GM23338 (cell line): ENCODE results near the gene ARHGAP30.

Experiments
- CREB1 ChIP-seq: fragments of 250-450 bp; sonication (Bioruptor Pico); IDR thresholded peaks from 2 replicates; pipeline ENCODE4 v1.5.0; 2020; ENCODE audit warnings: low read depth, mild to moderate bottlenecking, moderate library complexity
- ETS1 ChIP-seq: IDR thresholded peaks from 2 replicates; pipeline ENCODE4 v1.6.1; 2016; ENCODE audit warnings: antibody characterized with exemption
- EZH2 ChIP-seq: fragments of 200-600 bp; sonication (generic); IDR thresholded peaks from one replicate; pipeline ENCODE4 v1.8.0; 2017; ENCODE audit warnings: antibody characterized with exemption, mild to moderate bottlenecking, low read depth; ENCODE audit not compliant: unreplicated experiment
- EZH2phosphoT487 ChIP-seq: fragments of 200-600 bp; sonication (generic); IDR thresholded peaks from one replicate; pipeline ENCODE4 v1.8.1; 2018; ENCODE audit warnings: antibody characterized with exemption; ENCODE audit not compliant: unreplicated experiment
- JUNB ChIP-seq: IDR thresholded peaks from one replicate; pipeline ENCODE4 v1.6.1; 2016; ENCODE audit warnings: antibody characterized with exemption; ENCODE audit not compliant: unreplicated experiment
- NANOG ChIP-seq: IDR thresholded peaks from 2 replicates; pipeline ENCODE4 v1.6.1; 2016; ENCODE audit warnings: antibody characterized with exemption, borderline replicate concordance
- POLR2AphosphoS5 ChIP-seq: IDR thresholded peaks from 2 replicates; pipeline ENCODE4 v1.6.1; 2016; ENCODE audit warnings: antibody characterized with exemption, low read depth
- REST ChIP-seq: IDR thresholded peaks from one replicate; pipeline ENCODE4 v1.6.1; 2018; ENCODE audit warnings: antibody characterized with exemption; ENCODE audit not compliant: unreplicated experiment
- TF ChIP-seq, protein P1 (sequence below), 2 experiments: fragments of 200-600 bp in 1 of 2; sonication (generic) in 1 of 2; conservative IDR thresholded peaks; 2 replicates each; pipeline versions ENCODE4 v1.5.1 to v1.6.1; 2016 to 2017; ENCODE audit warnings: antibody characterized with exemption in 2 of 2, low read depth in 2 of 2, mild to moderate bottlenecking in 2 of 2, moderate library complexity in 1 of 2

DNA sequence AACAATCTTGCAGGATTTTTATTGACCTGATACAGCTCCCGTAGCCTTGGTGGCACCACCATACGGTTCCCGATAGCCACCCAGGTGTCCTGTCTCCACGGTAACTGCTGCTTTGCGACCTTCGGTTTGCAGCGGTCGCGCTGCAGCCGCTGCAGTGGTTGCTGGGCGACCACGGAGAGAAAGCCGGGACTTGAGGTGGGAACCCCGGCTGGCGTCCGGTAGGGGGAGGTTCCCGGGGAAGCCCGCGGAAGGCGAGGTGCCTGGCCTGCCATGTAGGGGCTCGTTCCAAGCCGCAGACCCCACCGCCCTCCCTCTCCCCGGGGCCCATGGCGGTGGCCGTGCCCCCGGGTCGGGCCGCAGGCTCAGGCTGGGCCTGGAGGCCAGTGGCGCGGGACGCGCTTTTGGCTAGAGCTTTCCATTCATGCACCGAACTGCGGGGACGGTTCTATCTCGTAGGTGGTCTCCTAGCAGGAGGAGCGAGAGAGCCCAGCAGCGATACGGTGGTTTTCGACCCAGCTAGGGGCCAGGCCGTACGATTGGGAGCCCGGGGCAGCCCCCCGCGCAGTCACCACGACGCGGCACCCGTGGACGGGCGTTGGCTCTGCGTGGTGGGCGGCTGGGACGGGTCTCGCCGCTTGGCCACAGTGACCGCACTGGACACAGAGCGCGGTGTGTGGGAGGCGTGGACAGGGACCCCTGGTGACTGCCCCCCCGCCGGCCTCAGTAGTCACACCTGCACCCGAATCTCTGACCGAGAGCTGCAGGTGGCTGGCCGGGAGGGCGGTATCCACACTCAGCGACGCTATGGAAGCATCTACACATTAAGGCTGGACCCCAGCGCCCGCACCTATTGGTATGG, 28.7 kb upstream of the ARHGAP30 start, which contains the start of gene KLHDC9:
- TF ChIP-seq, protein P1, sequence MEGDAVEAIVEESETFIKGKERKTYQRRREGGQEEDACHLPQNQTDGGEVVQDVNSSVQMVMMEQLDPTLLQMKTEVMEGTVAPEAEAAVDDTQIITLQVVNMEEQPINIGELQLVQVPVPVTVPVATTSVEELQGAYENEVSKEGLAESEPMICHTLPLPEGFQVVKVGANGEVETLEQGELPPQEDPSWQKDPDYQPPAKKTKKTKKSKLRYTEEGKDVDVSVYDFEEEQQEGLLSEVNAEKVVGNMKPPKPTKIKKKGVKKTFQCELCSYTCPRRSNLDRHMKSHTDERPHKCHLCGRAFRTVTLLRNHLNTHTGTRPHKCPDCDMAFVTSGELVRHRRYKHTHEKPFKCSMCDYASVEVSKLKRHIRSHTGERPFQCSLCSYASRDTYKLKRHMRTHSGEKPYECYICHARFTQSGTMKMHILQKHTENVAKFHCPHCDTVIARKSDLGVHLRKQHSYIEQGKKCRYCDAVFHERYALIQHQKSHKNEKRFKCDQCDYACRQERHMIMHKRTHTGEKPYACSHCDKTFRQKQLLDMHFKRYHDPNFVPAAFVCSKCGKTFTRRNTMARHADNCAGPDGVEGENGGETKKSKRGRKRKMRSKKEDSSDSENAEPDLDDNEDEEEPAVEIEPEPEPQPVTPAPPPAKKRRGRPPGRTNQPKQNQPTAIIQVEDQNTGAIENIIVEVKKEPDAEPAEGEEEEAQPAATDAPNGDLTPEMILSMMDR (conservative IDR thresholded peaks at IDR 0.05; ENCODE audit: low read depth in 2 of 2) = peak in 1 of 2 experiments; percentile 25; a peak in 2 of 4 replicates
- TF ChIP-seq POLR2AphosphoS5 = peak; percentile 67
- TF ChIP-seq JUNB = no peak
- no peak for TF ChIP-seq REST
- TF ChIP-seq EZH2 = no peak
- no peak for TF ChIP-seq EZH2phosphoT487
- no peak for TF ChIP-seq CREB1 (CRISPR knock-in tag)
- no peak for TF ChIP-seq NANOG
- TF ChIP-seq ETS1 = no peak
